Suprapubic skin (tissue), 4 donors: ENCODE results near the gene EXOSC9.

Experiments used
- EP300 ChIP-seq: sonication (generic); formaldehyde crosslinking; IDR thresholded peaks from one replicate; pipeline ENCODE4 v1.6.1; 2017; ENCODE audit warnings: antibody characterized with exemption
- POLR2A ChIP-seq, 2 donors: fragments of 450-650 bp; IDR thresholded peaks; one replicate each; pipeline ENCODE4 v1.6.1; 2017; ENCODE audit warnings: antibody characterized with exemption in 2 of 2, mild to moderate bottlenecking in 2 of 2, moderate library complexity in 2 of 2
- POLR2AphosphoS5 ChIP-seq, 3 donors: sonication (generic); formaldehyde crosslinking; IDR thresholded peaks; one replicate each; pipeline ENCODE4 v1.6.1; 2017; ENCODE audit warnings: antibody characterized with exemption in 3 of 3
- TF ChIP-seq, protein P1 (sequence below), 2 donors: fragments of 200-600 bp in 1 of 2; fragments of 450-650 bp in 1 of 2; sonication (generic) in 1 of 2; IDR thresholded peaks; one replicate each; pipeline ENCODE4 v1.5.1; 2016 to 2019; ENCODE audit warnings: antibody characterized with exemption in 2 of 2, mild to moderate bottlenecking in 1 of 2, moderate library complexity in 1 of 2

DNA sequence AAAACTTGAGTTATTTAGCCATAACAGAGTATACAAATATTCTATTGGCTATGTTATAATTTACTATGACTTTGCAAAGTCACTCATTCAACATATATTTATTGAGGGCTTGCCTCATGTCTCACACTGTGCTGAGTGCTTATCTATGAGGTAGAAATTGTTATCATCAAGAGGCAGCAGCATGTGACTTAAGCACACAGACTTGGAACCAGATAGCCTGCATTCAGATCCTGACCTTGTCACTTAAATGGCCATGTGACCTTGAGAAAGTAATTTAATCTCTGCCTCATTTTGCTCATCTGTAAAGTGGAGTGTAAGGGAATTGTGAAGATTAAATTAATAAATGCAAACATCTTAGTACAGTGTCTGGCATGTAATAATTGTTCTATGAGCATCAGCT lies 10.1 kb upstream of the EXOSC9 start:
- TF ChIP-seq, protein P1, sequence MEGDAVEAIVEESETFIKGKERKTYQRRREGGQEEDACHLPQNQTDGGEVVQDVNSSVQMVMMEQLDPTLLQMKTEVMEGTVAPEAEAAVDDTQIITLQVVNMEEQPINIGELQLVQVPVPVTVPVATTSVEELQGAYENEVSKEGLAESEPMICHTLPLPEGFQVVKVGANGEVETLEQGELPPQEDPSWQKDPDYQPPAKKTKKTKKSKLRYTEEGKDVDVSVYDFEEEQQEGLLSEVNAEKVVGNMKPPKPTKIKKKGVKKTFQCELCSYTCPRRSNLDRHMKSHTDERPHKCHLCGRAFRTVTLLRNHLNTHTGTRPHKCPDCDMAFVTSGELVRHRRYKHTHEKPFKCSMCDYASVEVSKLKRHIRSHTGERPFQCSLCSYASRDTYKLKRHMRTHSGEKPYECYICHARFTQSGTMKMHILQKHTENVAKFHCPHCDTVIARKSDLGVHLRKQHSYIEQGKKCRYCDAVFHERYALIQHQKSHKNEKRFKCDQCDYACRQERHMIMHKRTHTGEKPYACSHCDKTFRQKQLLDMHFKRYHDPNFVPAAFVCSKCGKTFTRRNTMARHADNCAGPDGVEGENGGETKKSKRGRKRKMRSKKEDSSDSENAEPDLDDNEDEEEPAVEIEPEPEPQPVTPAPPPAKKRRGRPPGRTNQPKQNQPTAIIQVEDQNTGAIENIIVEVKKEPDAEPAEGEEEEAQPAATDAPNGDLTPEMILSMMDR (IDR thresholded peaks at IDR 0.05) = no peak
- TF ChIP-seq POLR2AphosphoS5 (IDR thresholded peaks at IDR 0.05) (no peak), POLR2A (IDR thresholded peaks at IDR 0.05) (no peak), EP300 (no peak)
